ENCODE measurements around the gene PNLIPRP2. TPM values are rescaled to one million over a fixed set of nuclear protein-coding genes. Genes with fewer than 3 reads are reported as not detected.

PNLIPRP2 gene
- total RNA-seq, 1 experiment from 2014 or later, result 0.24 TPM

DNA sequence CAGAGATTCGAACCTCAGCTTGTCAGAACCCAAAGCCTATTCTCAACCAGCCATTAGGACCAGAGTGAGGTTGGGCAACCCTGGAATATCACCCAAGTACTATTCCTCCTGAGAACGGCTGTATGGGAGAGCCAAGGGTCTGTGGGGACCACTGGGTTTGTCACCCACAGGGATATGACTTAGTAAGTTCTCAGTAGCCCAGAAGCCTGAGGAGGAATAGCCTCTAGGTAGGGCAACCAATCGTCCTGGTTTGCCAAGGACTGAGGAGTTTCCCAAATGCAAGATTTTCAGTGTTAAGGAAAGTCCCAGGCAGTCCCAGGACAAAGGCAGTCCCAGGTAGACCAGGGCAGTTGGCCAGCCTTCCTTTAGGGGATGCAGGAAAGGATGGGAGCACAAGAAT lies 46.7 kb downstream of the PNLIPRP2 start:
- Histone ChIP-seq H3K14ac (ENCODE audit: insufficient read depth, low read length) (no peak overlapping the region), H3K4ac (ENCODE audit: low read depth, low read length) (no peak overlapping the region), H2BK20ac (ENCODE audit: low read depth, low read length, poor library complexity, severe bottlenecking) (no peak overlapping the region), H3K4me2 (ENCODE audit: insufficient read depth, insufficient read length, low read length) (no peak overlapping the region), H4K20me1 (ENCODE audit: control insufficient read depth, insufficient read depth, insufficient read length) (no peaks in the 10 kb centered on the region), H2BK120ac (ENCODE audit: low read depth, low read length, poor library complexity, severe bottlenecking) (no peak overlapping the region), H3K4me1 (ENCODE audit: insufficient read depth, low read length) (peaks cover 7% of the 10 kb centered on the region; the same call in 1 of the 2 replicates), H3K79me1 (ENCODE audit: insufficient read depth, low read depth, low read length, poor library complexity, severe bottlenecking) (no peaks in the 10 kb centered on the region), H3K27ac (ENCODE audit: insufficient read length, low read depth, low read length) (no peak overlapping the region), H2BK12ac (ENCODE audit: insufficient read length, low read depth, low read length) (no peak overlapping the region), H3K9me3 (ENCODE audit: control insufficient read depth, low read depth, low read length) (no peaks in the 10 kb centered on the region), H3K18ac (ENCODE audit: insufficient read length, low read depth, low read length) (no peak overlapping the region), H2AFZ (ENCODE audit: low read length) (no peak overlapping the region), H3K79me2 (ENCODE audit: insufficient read depth, low read length) (0 out of 2 replicates have a peak, but pooled peaks cover 2% of the 10 kb centered on the region), H3K9ac (ENCODE audit: extremely low read depth, insufficient read length, low read length) (no peak overlapping the region), H3K27me3 (ENCODE audit: insufficient read depth, low read length) (no peaks in the 10 kb centered on the region), H4K5ac (ENCODE audit: insufficient read length, low read depth, low read length) (no peak overlapping the region), H3K23ac (ENCODE audit: insufficient read length, low read depth, low read length) (no peak overlapping the region), H3K56ac (ENCODE audit: insufficient read length, low read depth, low read length) (no peak overlapping the region), H2BK5ac (ENCODE audit: insufficient read length, low read length) (no peak overlapping the region), H3T11ph (ENCODE audit: low read length) (no peak overlapping the region), H4K8ac (replicated peaks; ENCODE audit: insufficient read length, low read depth, low read length) (no peak overlapping the region), H3K23me2 (ENCODE audit: insufficient read length, low read depth, low read length, poor library complexity, severe bottlenecking) (peaks cover 8% of the 10 kb centered on the region), H4K91ac (ENCODE audit: insufficient read length, low read depth, low read length) (no peak overlapping the region), H2BK15ac (ENCODE audit: low read depth, low read length) (no peak overlapping the region), H2AK5ac (ENCODE audit: insufficient read length, low read length) (no peak overlapping the region)
- Mint-ChIP-seq H3K27ac (no peak overlapping the region), H3K27me3 (ENCODE audit: low read depth) (no peaks in the 10 kb centered on the region), H3K36me3 (ENCODE audit: insufficient read depth in 1 of 3, low read depth in 3 of 3) (peaks cover 11 to 48% (median 41%) of the 10 kb centered on the region in 3 experiments; a peak in 6 of 7 replicates), H3K9me3 (no peaks in the 10 kb centered on the region), H3K4me1 (peaks cover 23 to 29% of the 10 kb centered on the region in 2 experiments), H3K4me3 (no peak overlapping the region; a peak in 1 of 5 replicates)
- DNase-seq, result peak; percentile 10
- TF ChIP-seq, protein P1, sequence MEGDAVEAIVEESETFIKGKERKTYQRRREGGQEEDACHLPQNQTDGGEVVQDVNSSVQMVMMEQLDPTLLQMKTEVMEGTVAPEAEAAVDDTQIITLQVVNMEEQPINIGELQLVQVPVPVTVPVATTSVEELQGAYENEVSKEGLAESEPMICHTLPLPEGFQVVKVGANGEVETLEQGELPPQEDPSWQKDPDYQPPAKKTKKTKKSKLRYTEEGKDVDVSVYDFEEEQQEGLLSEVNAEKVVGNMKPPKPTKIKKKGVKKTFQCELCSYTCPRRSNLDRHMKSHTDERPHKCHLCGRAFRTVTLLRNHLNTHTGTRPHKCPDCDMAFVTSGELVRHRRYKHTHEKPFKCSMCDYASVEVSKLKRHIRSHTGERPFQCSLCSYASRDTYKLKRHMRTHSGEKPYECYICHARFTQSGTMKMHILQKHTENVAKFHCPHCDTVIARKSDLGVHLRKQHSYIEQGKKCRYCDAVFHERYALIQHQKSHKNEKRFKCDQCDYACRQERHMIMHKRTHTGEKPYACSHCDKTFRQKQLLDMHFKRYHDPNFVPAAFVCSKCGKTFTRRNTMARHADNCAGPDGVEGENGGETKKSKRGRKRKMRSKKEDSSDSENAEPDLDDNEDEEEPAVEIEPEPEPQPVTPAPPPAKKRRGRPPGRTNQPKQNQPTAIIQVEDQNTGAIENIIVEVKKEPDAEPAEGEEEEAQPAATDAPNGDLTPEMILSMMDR (conservative IDR thresholded peaks at IDR 0.05), result no peak
- no CpG with 5 or more reads among the region's 3 CpGs for WGBS (ENCODE audit: extremely low coverage, insufficient read length, low lambda C conversion rate)
